Stimulated activated CD8-positive, alpha-beta memory T cell treated with anti-CD3 and anti-CD28 coated beads, Interleukin-4, amount 100 ng/mL, for 24 hours (primary cell): ENCODE measurements around the gene OGG1.
A peak's percentile ranks its signal among the peaks of the same experiment; 100 is the strongest.

Source experiments
- DNase-seq: peaks from one replicate; pipeline ENCODE4 v3.0.0-alpha.2; 2020; ENCODE audit warnings: low read depth

Gene OGG1

DNA sequence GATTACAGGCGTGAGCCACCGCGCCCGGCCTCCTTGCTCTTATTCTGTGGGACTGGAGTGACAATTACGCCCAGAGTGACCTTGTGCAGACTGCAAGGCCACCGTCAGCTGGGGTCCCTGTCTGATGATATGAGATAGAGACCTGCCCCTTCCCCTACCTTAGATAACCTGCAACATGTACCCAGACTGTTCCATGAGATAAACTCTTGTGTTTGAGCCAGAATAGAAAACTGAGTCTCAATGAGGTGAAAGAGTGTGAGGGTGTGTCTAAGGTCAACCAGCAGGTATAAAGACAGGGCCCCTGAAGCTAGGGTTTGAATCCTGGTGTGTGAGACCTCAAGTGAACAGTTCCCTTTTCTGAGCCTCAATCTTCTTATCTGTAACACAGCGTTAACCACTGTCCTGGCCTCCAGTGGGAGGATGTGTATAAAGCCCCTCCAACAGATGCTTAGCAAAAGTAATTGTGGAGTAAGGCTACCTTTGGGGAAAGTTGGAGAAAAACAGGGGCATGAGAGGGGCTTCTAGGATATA lies 36.5 kb downstream of the OGG1 start:
- DNase-seq, result no peak

DNA sequence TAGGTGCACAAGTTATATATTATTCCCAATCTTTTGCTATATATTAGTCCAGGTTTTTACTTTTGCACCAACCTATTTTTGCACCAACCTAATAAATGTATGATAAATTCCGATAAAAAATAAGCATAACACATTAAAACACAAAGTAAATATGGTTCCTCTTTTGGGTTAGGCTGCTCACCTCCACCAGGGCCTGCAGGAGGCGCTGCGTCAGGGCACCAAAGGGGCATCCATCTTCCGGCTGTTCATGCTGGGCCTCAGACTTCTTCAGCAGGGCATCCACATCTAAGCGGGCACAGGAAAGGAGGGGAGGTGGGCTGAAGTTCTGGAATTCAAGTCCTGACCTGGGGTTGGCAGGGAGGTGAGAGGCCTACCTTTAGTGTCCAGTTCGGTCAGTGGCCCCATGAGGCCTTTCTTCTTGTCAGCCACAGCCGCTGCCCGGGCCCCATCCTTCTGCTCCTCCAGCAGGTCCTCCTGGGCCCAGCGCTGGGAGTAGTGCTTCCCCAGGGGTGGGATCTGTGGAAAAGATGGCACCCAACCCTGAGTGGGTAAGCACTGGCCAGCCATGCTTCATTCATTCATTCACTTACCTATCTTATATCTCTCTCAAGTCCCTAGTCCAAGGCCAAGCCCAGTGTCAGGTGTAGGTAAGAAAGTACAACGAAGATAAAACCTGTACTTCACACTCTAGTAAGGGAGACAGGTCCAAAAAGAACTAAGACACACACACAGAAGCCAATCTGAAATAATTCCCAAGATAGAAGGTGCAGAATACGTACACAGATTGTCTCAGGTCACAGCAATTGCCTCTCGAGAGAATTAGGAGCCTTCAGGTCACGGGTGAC lies 37.3 kb downstream of the OGG1 start:
- DNase-seq, result no peak

DNA sequence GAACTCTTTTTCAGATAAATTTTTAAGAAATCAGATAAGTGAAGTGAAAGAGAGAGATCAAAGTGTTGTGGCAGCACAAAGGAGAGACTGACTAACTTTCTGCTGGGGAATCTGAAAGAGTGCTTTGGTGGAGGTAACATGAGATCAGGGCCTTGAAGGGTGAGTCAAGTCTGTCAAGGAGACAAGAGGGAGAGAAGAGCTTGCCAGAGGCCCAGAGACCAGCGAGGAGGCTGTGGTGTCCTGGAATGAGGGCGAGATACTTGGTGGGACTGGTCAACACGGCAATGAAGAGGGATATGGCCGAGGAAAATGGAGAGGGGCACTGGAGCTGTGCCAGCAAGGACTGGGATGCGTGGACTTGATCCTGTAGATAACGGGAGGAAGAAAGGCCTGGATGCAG lies 38.0 kb downstream of the OGG1 start:
- DNase-seq, result no peak

DNA sequence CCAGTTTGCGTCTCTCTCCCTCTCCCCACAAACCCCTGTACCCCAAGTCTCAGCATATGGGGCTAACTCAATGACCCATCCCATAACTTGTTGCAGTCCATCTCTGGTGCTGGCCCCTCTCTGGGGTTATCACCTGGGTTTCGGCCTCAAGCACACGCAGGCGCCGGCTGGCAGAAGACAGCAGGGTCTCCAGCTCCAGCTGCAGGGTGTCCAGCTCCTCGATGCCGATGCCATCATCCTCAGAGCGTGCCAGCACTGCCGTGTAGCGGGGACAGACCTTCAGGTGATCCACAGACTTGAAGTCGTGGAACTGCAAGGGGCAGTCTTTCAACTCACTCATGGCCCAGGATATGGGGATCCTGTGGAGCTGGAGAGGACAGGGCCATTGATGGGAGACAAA lies 41.4 kb downstream of the OGG1 start:
- DNase-seq, result no peak

DNA sequence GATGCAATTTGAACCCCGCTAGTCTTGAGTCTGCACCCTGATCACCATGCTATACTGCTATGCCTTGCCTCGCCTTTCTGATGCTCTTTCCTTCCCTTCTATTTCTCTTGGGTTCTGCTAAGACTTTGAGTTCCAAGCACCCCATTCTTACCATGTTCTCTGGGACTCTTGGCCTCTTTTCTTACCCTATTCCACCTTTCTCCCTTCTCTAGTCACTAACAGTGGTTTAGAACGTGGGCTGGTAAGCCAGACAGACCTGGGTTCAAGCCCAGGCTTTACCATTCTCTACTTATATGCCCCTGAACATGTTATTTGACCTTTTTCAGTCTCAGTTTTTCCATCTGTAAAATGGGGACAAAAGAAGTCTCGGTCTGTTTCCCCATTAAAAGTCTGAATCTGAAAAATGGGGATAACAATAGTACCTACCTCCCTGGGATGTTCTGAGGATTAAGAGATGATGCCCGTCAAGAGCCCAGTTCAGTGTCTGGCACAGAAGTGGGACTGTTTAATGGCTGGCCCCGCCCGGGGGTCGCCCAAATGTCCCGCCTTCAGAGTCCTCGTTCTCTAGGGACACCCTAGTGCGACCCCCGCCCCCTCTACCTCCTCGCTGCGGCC lies 42.1 kb downstream of the OGG1 start:
- DNase-seq, result no peak

DNA sequence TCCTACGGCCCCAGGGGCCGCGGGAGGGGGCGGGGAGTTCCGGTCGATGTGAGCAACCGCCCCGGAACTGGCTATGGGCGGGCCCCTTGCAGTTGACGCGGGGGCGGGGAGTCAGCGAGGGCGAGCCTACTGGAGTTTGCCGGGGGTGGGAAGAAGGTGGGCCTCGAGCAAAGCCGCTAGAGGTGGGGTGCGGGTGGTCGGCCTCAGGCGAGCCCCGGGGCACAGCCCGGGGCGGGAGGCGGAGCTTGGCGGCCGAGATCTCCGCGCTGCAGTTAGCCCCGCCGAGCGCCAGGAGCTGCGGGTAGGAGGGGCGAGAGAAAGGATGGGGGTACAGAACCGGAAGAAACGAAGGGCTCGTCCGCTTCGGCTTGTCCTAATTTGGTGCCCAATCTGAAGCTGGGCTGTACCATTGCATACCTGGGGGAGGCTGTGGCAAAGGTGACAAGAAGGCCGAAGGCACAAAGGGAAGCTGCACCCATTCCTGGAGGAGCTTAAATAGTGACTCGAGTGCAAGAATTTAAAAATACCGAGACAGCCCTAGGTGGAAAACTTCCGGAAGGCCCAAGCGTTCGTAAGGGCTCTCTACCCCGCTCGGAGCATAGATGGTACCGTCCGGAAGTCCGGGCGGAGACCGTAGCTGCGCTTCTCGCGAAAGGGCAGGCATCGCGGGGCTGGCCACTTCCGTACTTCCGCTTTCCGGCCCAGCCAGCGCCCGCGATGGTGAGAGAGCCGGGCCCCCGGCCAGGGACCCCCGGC lies 42.8 kb downstream of the OGG1 start, which contains the start of the genes ARPC4 and TADA3:
Gene ARPC4, plus strand, starts transcription at position 678 of the 756 bp plus-strand sequence. Its CDS starts 40 bp downstream, at position 718.
Gene TADA3, minus strand, starts transcription at position 69 of the 756 bp plus-strand sequence. CDS start 1,007 bp downstream, outside the sequence.
- peak; percentile 88 for DNase-seq

DNA sequence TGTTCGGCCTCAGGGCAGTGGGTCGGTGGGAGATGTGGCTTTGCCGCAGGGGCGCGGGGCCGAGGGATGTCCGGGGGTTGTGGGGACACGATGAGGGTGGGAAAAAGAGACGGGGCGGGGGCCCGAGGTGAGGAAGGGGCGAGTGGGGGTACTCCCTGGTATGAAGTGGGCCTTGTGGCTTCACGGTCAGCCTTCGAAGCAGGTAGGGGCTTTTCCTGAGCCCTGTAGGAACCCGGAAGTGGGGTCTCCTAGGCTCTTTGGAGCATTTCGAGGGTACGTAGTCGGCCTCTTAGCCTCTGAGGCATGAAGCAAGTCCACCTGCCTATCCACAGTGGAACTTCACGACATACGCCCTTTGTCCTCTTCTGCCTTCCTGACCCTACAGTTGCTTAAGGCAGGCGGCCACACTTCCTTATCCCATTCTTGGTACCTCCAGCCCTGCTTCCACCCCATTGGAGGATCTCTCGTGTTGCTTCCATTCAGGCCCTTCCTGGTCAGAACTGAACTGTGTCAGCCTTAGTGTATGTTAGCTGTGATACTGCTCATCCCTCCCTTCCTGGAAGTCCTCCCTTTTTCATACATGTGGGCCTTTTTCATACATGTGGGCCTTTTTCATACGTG lies 43.5 kb downstream of the OGG1 start:
- DNase-seq, result no peak

DNA sequence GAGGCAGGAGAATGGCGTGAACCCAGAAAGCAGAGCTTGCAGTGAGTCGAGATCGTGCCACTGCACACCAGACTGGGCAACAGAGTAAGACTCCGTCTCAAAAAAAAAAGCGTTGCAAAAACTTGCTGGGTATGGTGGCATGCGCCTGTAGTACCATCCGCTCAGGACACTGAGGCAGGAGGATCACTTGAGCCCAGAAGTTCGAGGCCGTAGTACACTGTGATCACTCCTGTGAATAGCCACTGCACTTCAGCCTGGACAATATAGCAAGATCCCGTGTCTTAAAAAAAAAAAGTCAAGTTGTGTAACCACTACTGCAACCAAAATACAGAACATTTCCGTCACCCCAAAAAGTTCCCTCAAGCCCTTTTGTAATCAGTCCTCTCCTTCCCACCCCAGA lies 44.6 kb downstream of the OGG1 start:
- no peak for DNase-seq

DNA sequence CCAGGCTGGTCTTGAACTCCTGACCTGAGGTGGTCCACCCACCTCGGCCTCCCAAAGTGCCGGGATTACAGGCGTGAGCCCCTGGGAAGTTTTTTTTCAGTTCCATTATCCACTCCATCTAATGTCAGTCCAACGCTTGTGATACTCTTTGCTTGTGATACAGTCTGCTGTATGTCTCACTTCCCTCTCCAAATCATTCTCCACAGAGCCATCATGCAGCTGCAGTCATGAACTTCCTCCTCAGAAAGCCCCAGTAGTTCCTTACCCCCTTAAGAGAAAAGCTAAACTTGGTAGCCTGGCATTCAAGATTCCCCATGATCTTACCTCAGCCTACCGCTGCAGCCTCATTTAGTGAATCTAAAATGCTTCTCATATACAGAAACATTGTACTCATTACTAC lies 45.5 kb downstream of the OGG1 start:
- DNase-seq, result no peak

DNA sequence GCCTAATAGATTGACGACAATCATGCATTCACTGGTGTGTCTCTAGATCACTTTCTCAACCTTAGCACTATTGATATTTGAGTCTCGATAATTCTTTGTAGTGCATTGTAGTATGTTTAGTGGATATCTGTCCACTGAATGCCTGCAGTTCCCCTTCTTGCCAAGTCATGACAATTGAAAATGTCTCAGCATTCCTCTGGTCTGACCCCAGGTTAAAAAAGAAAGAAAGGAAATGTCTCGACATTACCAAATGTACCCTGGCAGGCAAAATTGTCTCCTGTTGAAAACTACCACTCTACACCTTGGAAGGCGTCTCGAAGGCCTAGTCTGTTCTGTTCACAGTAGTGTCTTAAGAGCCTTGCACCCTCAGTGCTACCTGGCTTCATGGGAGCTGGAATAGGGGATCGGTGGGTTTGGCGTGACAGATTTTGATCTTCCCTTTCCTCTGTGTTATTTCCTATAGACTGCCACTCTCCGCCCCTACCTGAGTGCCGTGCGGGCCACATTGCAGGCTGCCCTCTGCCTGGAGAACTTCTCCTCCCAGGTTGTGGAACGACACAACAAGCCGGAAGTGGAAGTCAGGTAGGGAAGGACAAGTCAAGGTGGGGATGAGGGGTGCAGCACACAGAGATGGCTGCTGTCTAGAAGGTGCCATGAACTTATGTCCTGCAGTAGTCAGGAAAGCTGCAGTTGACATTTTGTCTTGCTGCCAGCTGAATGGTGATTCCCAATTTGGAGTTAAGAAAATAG lies 47.6 kb downstream of the OGG1 start:
- DNase-seq, result no peak

DNA sequence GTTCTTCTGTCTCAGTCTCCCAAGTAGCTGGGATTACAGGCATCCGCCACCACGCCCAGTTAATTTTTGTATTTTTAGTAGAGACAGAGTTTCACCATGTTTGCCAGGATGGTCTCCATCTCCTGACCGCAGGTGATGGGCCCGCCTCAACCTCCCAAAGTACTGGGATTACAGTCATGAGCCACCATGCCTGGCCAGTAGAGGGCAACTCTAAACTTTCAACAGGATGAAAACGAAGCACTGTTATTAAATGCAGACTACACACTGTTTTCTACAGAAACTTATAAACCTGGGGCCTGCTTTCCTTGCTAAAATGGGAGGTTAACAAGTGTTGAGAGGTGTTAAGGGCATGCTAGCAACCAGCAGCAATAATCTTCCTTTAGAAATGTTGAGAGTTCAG lies 50.8 kb downstream of the OGG1 start:
- DNase-seq, result no peak

DNA sequence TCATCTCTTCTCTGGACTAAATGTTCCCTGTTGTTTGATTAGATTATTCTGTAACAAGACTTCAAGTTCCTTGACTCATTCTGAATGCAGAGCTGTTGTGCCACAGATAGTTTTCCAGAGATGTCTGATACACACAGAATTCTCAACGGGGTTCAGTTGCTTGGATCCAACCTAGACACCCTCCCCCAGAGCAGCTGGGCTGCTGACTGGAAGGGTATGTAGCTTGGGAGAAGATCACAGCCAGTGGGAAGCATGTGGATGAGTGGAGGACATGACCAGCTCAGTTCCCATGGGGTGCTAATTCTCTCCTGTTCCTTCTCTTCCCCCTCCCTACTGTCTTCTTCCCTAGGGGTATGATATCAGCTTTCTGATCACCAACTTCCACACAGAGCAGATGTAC lies 53.7 kb downstream of the OGG1 start:
- no peak for DNase-seq

DNA sequence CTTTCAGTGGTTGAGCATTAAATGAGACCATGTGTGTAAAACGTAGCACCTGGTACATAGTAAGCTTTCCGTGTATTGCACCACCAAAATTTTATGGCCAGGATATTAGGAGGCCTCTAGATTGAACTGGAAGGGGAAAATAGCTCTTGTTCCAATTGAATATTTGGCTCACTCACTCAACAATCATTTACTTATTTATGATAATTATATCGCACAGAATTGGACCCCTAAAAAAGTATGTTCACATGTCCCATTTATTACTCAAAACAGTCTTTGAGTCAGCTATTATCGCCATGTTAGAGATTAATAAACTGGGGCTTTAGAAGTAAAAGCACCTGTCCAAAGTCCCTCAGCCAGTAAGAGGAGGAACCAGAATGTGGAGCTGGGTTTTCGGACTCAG lies 55.2 kb downstream of the OGG1 start:
- no peak for DNase-seq

DNA sequence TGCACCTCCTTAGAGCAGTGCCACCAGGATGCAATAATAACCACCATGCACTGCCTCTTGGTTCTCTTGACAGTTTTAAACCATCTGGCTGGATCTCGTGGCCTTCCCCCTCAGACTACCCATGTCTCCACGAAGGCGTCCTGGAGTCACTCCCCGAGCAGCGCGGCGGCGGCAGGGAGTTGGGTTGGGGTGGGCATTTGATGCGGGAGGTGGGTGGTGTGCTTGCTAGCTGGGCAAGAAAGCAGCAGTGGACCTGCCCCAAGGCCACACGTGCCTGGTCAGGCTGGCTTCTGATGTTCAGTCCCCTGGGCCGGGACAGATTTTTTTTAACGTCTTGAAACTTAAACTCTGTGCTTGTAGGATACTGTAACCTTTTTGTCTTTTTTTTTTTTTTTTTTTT lies 56.4 kb downstream of the OGG1 start:
- no peak for DNase-seq
